Activated CD4-positive, alpha-beta T cell treated with anti-CD3 and anti-CD28 coated beads, Interleukin-2, Interleukin-6, amounts not matched to agents 100 ng/mL and 50 ng/mL, durations not matched to agents 16 hours and 8 hours (primary cell): ENCODE data around the gene SMARCA4.
"Not testable (repeated sequence)": the region's sequence is repeated elsewhere in the genome, so short reads cannot be mapped to it uniquely, and the experiment has no call there.

Source experiments
- DNase-seq: peaks from one replicate; pipeline ENCODE4 v3.0.0-alpha.2; 2020

SMARCA4 gene

DNA sequence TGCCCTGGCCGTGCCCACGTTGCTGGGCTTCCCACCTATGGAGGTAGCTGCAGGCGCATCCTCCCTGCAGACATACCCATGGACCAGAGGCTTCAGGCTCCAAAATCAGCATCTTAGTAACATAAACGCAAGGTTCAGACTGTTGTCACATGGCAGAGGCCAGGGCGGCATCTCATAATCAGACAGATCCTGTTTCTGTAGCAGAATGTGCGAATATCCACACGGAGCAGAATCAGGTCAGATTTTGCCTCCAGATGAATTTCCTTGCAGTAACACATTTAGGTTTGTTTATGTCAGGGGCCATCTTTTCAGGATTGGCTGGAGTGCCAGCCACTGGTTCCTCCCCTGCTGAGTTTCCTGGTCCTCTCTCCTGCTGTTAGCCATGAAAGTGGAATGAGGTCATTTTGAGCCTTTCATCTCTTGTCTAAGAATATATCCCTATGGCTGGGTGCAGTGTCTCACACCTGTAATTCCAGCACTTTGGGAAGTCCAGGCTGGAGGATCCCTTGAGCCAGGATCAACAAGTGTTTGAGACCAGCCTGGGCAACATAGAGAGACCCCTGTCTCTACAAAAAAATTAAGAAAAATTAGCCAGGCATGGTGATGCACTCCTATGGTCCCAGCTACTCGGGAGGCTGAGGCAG, 20.5 kb downstream of the SMARCA4 start:
- no peak for DNase-seq

DNA sequence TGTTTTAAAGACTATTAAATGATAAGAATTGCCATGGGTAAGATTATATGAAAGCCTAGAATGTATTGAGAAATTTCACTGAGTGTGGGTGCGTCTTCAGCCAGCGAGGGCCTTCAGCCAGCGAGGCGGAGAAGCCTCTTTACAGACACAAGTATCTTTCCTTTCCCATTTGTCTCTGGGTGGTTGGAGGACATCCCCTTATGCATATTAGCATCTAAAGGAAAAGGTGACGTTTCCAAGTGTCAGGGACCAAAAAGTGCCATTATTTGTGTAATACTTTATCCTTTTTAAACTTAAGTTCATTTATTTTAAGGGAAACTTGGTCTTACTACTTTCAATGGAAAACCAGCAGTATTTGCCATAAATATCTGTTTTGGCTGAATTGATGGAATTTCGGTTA, 22.2 kb downstream of the SMARCA4 start:
- no peak for DNase-seq

GRCh38 chr19:10984166-10984735, 23.4 kb downstream of the SMARCA4 start:
- DNase-seq = no peak

DNA sequence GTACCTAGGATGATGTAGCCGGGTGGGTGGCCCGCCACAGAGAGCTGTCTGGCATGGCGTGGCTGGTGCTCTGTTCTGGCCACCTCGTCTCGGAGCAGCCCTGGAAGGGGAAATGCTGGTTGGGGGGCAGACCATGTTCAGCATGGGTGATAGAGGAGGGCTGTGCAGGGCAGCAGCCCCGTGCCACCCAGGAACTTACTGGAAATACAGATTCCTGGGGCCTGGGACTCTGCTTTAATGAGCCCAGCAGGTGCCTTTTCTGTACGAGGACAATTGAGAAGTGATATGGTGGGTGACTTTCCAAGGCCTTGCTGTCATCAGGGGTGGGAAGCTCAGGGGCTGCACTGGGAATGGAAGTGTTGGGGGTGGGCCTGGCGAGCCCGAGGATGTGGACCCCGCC, 24.7 kb downstream of the SMARCA4 start:
- DNase-seq = no peak

DNA sequence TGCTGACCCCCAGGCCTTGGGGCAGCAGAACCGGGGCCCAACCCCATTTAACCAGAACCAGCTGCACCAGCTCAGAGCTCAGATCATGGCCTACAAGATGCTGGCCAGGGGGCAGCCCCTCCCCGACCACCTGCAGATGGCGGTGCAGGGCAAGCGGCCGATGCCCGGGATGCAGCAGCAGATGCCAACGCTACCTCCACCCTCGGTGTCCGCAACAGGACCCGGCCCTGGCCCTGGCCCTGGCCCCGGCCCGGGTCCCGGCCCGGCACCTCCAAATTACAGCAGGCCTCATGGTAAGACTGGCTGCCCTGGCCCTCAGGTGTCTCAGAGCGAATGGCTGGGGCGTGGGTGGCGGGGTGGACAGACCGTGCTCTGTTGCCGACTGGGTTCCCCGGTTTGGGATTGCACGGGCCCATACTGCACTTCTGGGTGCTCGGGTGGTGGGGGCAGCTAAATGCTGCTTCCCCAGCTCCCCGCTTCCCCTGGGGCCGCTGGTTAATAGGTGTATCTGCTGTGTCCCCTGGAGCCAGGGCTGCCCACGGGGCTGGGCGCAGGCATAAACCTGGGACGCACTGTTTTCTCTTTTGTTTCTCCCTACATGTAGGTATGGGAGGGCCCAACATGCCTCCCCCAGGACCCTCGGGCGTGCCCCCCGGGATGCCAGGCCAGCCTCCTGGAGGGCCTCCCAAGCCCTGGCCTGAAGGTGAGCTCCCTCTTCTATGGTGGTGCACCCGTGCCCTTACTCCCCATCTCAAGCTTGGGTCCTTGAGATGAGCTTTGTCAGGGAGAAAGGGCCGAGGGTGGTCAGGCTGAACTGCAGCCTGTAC, 25.7 kb downstream of the SMARCA4 start:
- DNase-seq = no peak

DNA sequence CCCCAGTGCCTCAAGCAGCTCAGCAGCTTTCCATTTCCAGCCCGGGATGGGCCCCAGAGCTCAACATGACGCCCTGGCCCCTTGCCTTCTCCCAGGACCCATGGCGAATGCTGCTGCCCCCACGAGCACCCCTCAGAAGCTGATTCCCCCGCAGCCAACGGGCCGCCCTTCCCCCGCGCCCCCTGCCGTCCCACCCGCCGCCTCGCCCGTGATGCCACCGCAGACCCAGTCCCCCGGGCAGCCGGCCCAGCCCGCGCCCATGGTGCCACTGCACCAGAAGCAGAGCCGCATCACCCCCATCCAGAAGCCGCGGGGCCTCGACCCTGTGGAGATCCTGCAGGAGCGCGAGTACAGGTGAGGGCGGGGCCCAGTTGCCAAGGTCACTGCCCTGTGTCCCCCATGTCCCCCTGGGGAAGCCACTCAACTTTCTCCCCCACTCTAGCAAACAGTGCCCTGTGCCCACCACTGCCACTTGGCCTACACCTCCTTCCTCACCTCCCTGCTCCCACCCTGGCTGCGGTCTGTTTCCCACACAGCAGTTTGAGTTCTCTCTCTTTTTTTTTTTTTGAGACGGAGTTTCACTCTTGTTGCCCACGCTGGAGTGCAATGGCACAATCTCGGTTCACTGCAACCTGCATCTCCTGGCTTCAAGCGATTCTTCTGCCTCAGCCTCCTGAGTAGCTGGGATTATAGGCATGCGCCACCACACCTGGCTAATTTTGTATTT, 26.9 kb downstream of the SMARCA4 start:
- no peak for DNase-seq

- DNase-seq = no peak
Measured at GRCh38 chr19:10988380-10988779, 27.6 kb downstream of the SMARCA4 start.

DNA sequence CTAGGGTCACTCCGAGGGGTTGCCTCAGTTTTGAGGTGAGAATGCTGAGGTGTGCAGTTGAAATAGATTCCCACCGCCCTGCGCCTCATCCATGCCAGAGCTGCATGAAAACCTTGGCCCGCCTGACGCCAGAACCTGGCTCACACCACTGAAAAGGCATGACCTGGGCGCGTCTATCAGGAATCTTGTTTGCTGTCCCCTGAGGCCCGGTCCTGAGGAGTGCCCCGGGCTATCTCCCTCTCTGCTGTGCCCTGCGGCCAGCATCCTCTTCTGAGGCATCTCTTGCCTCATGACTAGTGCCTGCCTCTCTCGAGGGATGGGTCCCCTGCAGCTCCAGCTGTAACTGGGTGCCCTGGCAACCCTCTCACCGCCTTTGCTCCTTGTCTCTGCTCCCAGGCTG, 28.1 kb downstream of the SMARCA4 start:
- no peak for DNase-seq

DNA sequence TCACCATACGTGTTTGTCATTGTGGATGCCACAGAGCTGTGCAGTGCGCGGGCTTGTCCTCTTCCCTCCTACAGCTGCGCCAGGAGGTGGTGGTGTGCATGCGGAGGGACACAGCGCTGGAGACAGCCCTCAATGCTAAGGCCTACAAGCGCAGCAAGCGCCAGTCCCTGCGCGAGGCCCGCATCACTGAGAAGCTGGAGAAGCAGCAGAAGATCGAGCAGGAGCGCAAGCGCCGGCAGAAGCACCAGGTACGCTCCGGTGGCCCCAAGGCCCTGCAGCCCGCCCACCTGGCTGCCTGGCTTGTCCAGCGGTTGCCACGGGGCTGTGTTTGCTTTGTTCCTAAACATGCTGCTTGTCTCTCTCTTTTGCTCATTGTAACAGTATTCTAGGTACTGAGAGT, 30.2 kb downstream of the SMARCA4 start:
- DNase-seq = no peak

GRCh38 chr19:10991521-10992081, 30.8 kb downstream of the SMARCA4 start:
- peak; percentile 57 for DNase-seq

- not testable (repeated sequence) for DNase-seq
Measured at GRCh38 chr19:10992174-10992573, 31.3 kb downstream of the SMARCA4 start.

DNA sequence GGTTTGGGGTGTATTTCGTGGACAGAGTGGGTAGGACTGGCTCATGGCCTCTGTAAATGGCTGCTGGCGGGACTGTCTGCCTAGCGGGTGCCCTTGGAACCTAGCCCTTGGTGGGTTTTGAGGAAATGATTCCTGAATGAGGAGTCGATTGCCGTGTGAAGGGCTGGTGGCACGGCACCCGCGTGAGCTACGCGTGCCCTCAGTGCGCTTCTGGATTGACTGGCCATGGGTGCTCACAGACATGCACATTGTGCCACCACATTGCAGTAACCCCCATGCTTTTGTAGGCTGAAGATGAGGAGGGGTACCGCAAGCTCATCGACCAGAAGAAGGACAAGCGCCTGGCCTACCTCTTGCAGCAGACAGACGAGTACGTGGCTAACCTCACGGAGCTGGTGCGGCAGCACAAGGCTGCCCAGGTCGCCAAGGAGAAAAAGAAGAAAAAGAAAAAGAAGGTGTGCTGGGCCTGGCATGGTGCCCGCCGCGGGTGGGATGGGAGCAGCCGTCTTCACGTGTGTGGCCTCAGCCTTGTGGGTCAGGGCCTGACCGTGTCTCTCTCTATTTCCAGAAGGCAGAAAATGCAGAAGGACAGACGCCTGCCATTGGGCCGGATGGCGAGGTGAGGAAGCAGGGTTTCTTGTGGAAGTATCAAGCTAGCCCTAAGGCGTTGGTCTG, 35.2 kb downstream of the SMARCA4 start:
- no peak for DNase-seq

GRCh38 chr19:10998045-10998533, 37.3 kb downstream of the SMARCA4 start:
- no peak for DNase-seq

- DNase-seq = no peak
Measured at GRCh38 chr19:10998666-10999065, 37.8 kb downstream of the SMARCA4 start.

DNA sequence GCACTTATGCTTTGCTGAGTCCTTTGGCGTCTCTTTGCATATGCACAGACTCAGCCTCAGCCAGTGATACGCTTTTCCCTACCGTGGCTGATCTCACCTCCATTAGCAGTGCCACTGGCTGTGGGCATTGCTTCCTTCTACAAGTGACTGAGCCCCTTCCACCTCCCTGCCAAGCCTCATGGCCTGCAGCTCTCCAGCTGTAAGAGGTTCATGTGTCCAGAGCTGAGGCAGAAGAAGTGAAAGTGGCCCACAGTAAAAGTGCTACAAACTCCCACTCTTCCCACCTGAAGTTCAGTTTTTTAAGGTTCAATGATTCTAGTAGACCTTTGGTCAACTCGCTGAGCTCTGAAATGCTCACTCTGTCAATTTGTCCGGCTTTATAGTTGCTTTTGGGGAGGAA, 44.7 kb downstream of the SMARCA4 start:
- no peak for DNase-seq

GRCh38 chr19:11007385-11007784, 46.6 kb downstream of the SMARCA4 start:
- DNase-seq = no peak

DNA sequence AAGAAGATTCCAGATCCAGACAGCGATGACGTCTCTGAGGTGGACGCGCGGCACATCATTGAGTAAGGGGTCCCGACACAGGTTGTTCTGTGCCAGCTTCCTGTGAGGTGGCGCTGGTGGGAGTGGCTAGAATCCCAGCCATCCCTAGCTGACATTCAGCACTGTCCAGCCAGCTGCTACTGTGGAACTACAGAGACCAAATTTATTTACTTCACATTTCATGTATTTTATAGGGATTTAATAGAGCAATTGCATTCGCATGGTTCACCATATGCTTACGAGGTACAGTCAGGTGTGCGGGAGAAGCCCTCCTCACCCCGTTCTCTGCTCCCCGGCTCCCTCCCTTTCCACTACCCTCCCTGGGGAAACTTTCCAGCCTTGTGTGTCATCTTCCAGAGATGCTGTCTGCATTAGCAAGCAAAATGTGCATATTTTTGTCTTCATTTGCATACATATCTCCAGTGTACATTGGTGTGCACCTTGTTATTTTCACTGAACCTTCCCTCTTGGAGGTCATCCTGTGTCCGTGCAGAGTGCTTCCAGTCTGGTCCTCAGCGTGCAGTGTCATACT, 47.2 kb downstream of the SMARCA4 start:
- DNase-seq = no peak

DNA sequence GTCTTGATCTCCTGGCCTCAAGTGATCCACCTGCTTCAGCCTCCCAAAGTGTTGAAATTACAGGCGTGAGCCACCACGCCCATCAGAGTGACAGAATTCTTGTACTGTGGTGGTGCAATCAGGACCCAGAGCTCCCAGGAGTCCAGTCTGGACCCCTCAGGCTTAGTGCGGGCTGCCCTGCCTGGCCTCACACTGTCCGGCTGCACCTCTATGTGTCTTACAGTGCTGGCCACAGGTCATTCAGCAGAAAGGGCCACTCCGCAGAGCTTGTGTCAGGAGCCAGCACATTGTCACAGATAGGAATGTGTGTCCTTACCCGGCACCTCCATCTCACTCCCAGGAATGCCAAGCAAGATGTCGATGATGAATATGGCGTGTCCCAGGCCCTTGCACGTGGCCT, 49.2 kb downstream of the SMARCA4 start:
- DNase-seq = no peak

GRCh38 chr19:11012507-11012906, 51.7 kb downstream of the SMARCA4 start:
- DNase-seq = no peak

- DNase-seq = no peak
Measured at GRCh38 chr19:11013771-11014170, 52.9 kb downstream of the SMARCA4 start.

- no peak for DNase-seq
Measured at GRCh38 chr19:11014403-11014911, 53.6 kb downstream of the SMARCA4 start.

DNA sequence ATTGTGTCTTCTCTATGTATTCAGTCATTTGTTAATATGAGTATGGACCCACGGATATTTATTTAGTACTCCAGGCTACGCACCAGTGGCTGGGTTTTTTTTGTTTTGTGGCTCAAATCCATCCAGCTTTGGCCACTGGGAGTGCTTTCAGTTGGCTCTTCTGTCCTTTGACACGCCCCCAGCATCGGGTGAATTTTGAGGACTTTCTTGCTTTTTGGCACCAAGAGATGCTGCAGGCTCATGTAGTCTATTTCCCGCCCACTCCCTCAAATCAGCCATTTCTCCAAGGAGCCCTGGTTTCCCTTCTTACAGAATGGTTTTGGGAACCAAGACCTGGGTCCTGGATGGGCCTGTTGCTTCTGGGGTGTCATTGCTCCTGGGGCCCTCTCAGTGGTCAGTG, 55.8 kb downstream of the SMARCA4 start:
- DNase-seq = no peak
